K562 (cell line): Measurements from ENCODE around the gene STAB2. TPM values are rescaled to one million over a fixed set of nuclear protein-coding genes. Genes with fewer than 3 reads are reported as not detected.

Experiments used
- ATAC-seq: fragments of 200-7000 bp; cut with Tn5 transposase; 3 replicates; pipeline ENCODE4 v1.9.1; 2020; ENCODE audit warnings: moderate library complexity
- BruUV-seq: library from RNA; stranded (reverse); fragments of 400-500 nt; replicated peaks from 2 replicates; lab custom pipeline; 2021; lab: Mats Ljungman, UMichigan
- CTCF ChIA-PET: fragments of 300-600 bp; formaldehyde crosslinking; extraction: SDS; loops from one replicate; lab custom pipeline; 2021; ENCODE audit warnings: low intra/inter-chr PET ratio; lab: Yijun Ruan, JAX
- POLR2A ChIA-PET: fragments of 300-600, 350-650 bp; sonication (Branson Sonifier 250); formaldehyde crosslinking; extraction: SDS; loops from one replicate; lab custom pipeline; 2021; ENCODE audit warnings: antibody characterized with exemption, inconsistent platforms; lab: Yijun Ruan, JAX
- DNase-seq, 4 experiments: peaks; one replicate each; pipeline versions ENCODE4 v3.0.0 to v3.0.0-alpha.2; 2011 to 2018; ENCODE audit warnings: low spot score in 3 of 4, mixed read lengths in 3 of 4; ENCODE audit errors: extremely low read depth in 1 of 4
- FAIRE-seq: peaks from 2 replicates; lab custom pipeline; 2011; peaks lifted over from hg19 to GRCh38; lab: Jason Lieb, UNC
- H2AFZ ChIP-seq: 2 replicates; pipeline ENCODE4 v1.6.0; 2011; ENCODE audit warnings: low read depth, low read length, control low read depth, inconsistent platforms
- H3K27ac ChIP-seq: fragments of 200-600 bp; 3 replicates; pipeline ENCODE4 v1.8.0; 2011; ENCODE audit warnings: low read depth, mild to moderate bottlenecking, control low read depth, inconsistent platforms, low read length, moderate library complexity, mixed read lengths; ENCODE audit errors: extremely low read depth
- H3K27me3 ChIP-seq, 2 experiments: fragments of 300-600 bp in 1 of 2; 2 replicates in 1 of 2; 3 replicates in 1 of 2; pipeline versions ENCODE4 v1.6.0 to v1.8.0; 2011; ENCODE audit warnings: inconsistent platforms in 2 of 2, low read length in 2 of 2, mild to moderate bottlenecking in 1 of 2, mixed read lengths in 1 of 2, moderate library complexity in 1 of 2; ENCODE audit not compliant: control insufficient read depth in 2 of 2, insufficient read depth in 2 of 2
- H3K36me3 ChIP-seq: fragments of 300-600 bp; 3 replicates; pipeline ENCODE4 v1.8.0; 2011; ENCODE audit warnings: mild to moderate bottlenecking, low read length, inconsistent platforms; ENCODE audit not compliant: control insufficient read depth, insufficient read depth
- H3K4me1 ChIP-seq, 2 experiments: fragments of 200-600 bp in 1 of 2; replicated peaks in 1 of 2; 2 replicates in 1 of 2; 3 replicates in 1 of 2; pipeline versions ENCODE4 v1.5.1 to v1.8.0; 2011; ENCODE audit warnings: inconsistent platforms in 2 of 2, low read length in 2 of 2, mild to moderate bottlenecking in 1 of 2, mixed read lengths in 1 of 2, moderate library complexity in 1 of 2; ENCODE audit not compliant: control insufficient read depth in 2 of 2, insufficient read depth in 2 of 2
- H3K4me2 ChIP-seq: 2 replicates; pipeline ENCODE4 v1.6.1; 2011; ENCODE audit warnings: low read length, control low read depth, inconsistent platforms, mixed read lengths; ENCODE audit not compliant: insufficient read depth
- H3K4me3 ChIP-seq: fragments of 200-600 bp; sonication (generic), shearing (Covaris generic); 2 replicates; pipeline ENCODE4 v1.5.1; 2016; ENCODE audit warnings: control low read depth, inconsistent platforms
- H3K79me2 ChIP-seq: fragments of 200-600 bp; 3 replicates; pipeline ENCODE4 v1.8.0; 2011; ENCODE audit warnings: low read length, inconsistent platforms; ENCODE audit not compliant: control insufficient read depth, insufficient read depth
- H3K9ac ChIP-seq, 2 experiments: 2 replicates each; pipeline versions ENCODE4 v1.6.0 to v1.6.1; 2011; ENCODE audit warnings: low read depth in 2 of 2, low read length in 2 of 2, control low read depth in 1 of 2, inconsistent platforms in 1 of 2, mild to moderate bottlenecking in 1 of 2, mixed read lengths in 1 of 2; ENCODE audit not compliant: insufficient read depth in 1 of 2
- H3K9me1 ChIP-seq: one replicate; pipeline ENCODE4 v1.6.0; 2011; ENCODE audit warnings: inconsistent platforms, mild to moderate bottlenecking, low read length, moderate library complexity; ENCODE audit not compliant: control insufficient read depth, insufficient read depth
- H3K9me3 ChIP-seq: replicated peaks from 2 replicates; pipeline ENCODE4 v1.5.1; 2011; ENCODE audit warnings: low read depth, low read length, inconsistent platforms; ENCODE audit not compliant: control insufficient read depth, insufficient read depth
- H4K20me1 ChIP-seq: replicated peaks from 2 replicates; pipeline ENCODE4 v1.6.1; 2011; ENCODE audit warnings: low read length, inconsistent platforms, mixed read lengths; ENCODE audit not compliant: control insufficient read depth, insufficient read depth
- CEBPB ChIP-seq: fragments of 450-650 bp; IDR thresholded peaks from 2 replicates; pipeline ENCODE4 v1.6.1; 2016; ENCODE audit warnings: missing genetic modification characterization, missing compliant biosample characterization
- CHD1 ChIP-seq: fragments of 200-600 bp; sonication (generic); IDR thresholded peaks from one replicate; pipeline ENCODE4 v1.6.1; 2012; ENCODE audit warnings: mild to moderate bottlenecking, moderate library complexity, low read length, inconsistent platforms
- ETV5 ChIP-seq: sonication (generic); formaldehyde crosslinking; IDR thresholded peaks from 2 replicates; pipeline ENCODE4 v1.4.0; 2020; ENCODE audit warnings: low read depth, mild to moderate bottlenecking, missing genetic modification reagents
- KDM2B ChIP-seq: fragments of 250-450 bp; sonication (Bioruptor Pico); IDR thresholded peaks from 2 replicates; pipeline ENCODE4 v1.8.0; 2021; ENCODE audit warnings: mild to moderate bottlenecking, moderate library complexity
- KLF16 ChIP-seq: IDR thresholded peaks from 2 replicates; pipeline ENCODE4 v1.6.1; 2016; ENCODE audit warnings: antibody characterized with exemption
- MIER1 ChIP-seq: fragments of 450-650 bp; IDR thresholded peaks from 2 replicates; pipeline ENCODE4 v1.6.1; 2016; ENCODE audit warnings: antibody characterized with exemption, mild to moderate bottlenecking, low read depth
- MLLT1 ChIP-seq, 2 experiments: fragments of 450-650 bp; IDR thresholded peaks; 2 replicates each; pipeline ENCODE4 v1.6.1; 2016
- NFRKB ChIP-seq: fragments of 450-650 bp; IDR thresholded peaks from 2 replicates; pipeline ENCODE4 v1.6.1; 2016; ENCODE audit warnings: low read depth
- PRDM10 ChIP-seq: fragments of 450-650 bp; IDR thresholded peaks from 2 replicates; pipeline ENCODE4 v1.6.1; 2018; ENCODE audit not compliant: partially characterized antibody
- RB1 ChIP-seq: fragments of 450-650 bp; IDR thresholded peaks from 2 replicates; pipeline ENCODE4 v1.6.1; 2017; ENCODE audit warnings: low read depth, mild to moderate bottlenecking
- RBBP5 ChIP-seq: fragments of 200-600 bp; sonication (generic); IDR thresholded peaks from 2 replicates; pipeline ENCODE4 v1.6.1; 2012; ENCODE audit warnings: borderline replicate concordance, mild to moderate bottlenecking, low read length, control low read depth, inconsistent platforms; ENCODE audit not compliant: insufficient read depth, poor library complexity, severe bottlenecking
- SRSF7 ChIP-seq: fragments of 200-400 bp; formaldehyde crosslinking; optimal IDR thresholded peaks from 2 replicates; pipeline ENCODE3; 2017; ENCODE audit warnings: mild to moderate bottlenecking, low read depth, low read length
- TAF15 ChIP-seq: fragments of 200-400 bp; formaldehyde crosslinking; IDR thresholded peaks from 2 replicates; pipeline ENCODE4 v1.6.1; 2017; ENCODE audit warnings: mild to moderate bottlenecking, low read depth, low read length, moderate library complexity
- ZNF197 ChIP-seq: fragments of 200-800 bp; sonication (Bioruptor generic); IDR thresholded peaks from 2 replicates; pipeline ENCODE4 v1.6.1; 2016; ENCODE audit warnings: low read depth, missing genetic modification characterization, missing compliant biosample characterization
- ZNF212 ChIP-seq: fragments of 450-650 bp; formaldehyde crosslinking; IDR thresholded peaks from 2 replicates; pipeline ENCODE4 v1.4.0; 2020; ENCODE audit warnings: mild to moderate bottlenecking
- ZNF239 ChIP-seq: fragments of 250-450 bp; sonication (Bioruptor Pico); IDR thresholded peaks from 2 replicates; pipeline ENCODE4 v1.4.0; 2020; ENCODE audit warnings: mild to moderate bottlenecking
- WGBS: fragments of 100-300 bp; shearing (Covaris generic); methylation state at CpG from one replicate; pipeline ENCODE4 v1.1.6; 2016; ENCODE audit warnings: low coverage, mixed read lengths; ENCODE audit not compliant: insufficient coverage; ENCODE audit errors: missing lambda C conversion rate; 5-methylcytosine and 5-hydroxymethylcytosine counted together
- in situ Hi-C: fragments of 300-500 bp; cut with MboI; formaldehyde crosslinking; loops from 4 replicates; pipeline ENCODE4 v1.15.0; 2018; ENCODE audit warnings: inconsistent platforms, mixed read lengths
- intact Hi-C: fragments of 100-400 bp; cut with micrococcal nuclease; formaldehyde crosslinking; loops from 2 replicates; pipeline ENCODE4 v1.14.2; 2022
- polyA plus RNA-seq, 8 experiments: library from polyadenylated mRNA; depleted of rRNA in 4 of 8; stranded (reverse) in 5 of 8; unstranded in 3 of 8; fragments of >200 nt; fragmentation: Nextera tagmentation in 2 of 8; fragmentation: Illumina TruSeq in 1 of 8; extraction: Ambion mirVana in 2 of 8; extraction: Trizol in 1 of 8; gene quantifications; 2 replicates each; pipeline versions ENCODE4 v1.2.1 to v1.2.3, GENCODE V29; 2011 to 2014; ENCODE audit warnings: inconsistent platforms in 1 of 8, missing spikeins in 1 of 8
- total RNA-seq, 7 experiments: library from RNA; depleted of rRNA in 6 of 7; stranded (reverse); fragments of >200 nt in 6 of 7; fragmentation: Illumina TruSeq in 2 of 7; extraction: Trizol in 2 of 7; gene quantifications; 2 replicates each; pipeline versions ENCODE4 v1.2.1 to v1.2.3, GENCODE V29; 2011 to 2021; ENCODE audit warnings: low replicate concordance in 1 of 7

STAB2 gene
- total and polyA plus RNA-seq, 9 of the 15 experiments (the other 6 are each of a cell fraction or from before 2014, with no cell fraction given): 0.10 TPM; not detected in 8

GRCh38 chr12:103542078-103542477 is 45.0 kb upstream of the STAB2 start:
- TF ChIP-seq CHD1 (no peak), ETV5 (CRISPR knock-in tag) (no peak), NFRKB (no peak), RBBP5 (no peak), MIER1 (no peak), KLF16 (no peak), ZNF239 (CRISPR knock-in tag) (no peak), CEBPB (tag) (no peak), PRDM10 (no peak), ZNF197 (CRISPR knock-in tag) (no peak), ZNF212 (no peak), KDM2B (CRISPR knock-in tag) (no peak), RB1 (no peak), TAF15 (no peak), MLLT1 (IDR thresholded peaks at IDR 0.05) (no peak), SRSF7 (no peak)
- intact Hi-C loops (loop anchor here (10.0 kb wide), 1 partner anchor 1607 kb away; no protein-coding TSS in a partner anchor), in situ Hi-C loops (no loop called here)
- no peaks in the 10 kb centered on the region for H3K36me3 ChIP-seq
- no peak overlapping the region for H3K4me2 ChIP-seq
- FAIRE-seq (no peak), DNase-seq (no peak), ATAC-seq (no peak)
- WGBS: 0% methylated on average over 3 of the region's 3 CpGs
- CTCF ChIA-PET: no interaction called here
- H3K9me3 ChIP-seq: no peaks in the 10 kb centered on the region
- no peaks in the 10 kb centered on the region for H4K20me1 ChIP-seq
- no peaks in the 10 kb centered on the region for H3K27me3 ChIP-seq
- no peaks in the 10 kb centered on the region for H3K9me1 ChIP-seq
- no peak overlapping the region for H3K27ac ChIP-seq
- H3K9ac ChIP-seq: no peak overlapping the region
- no peak overlapping the region for H2AFZ ChIP-seq
- POLR2A ChIA-PET: interaction anchor here (0.7 to 0.9 kb wide), 3 partner anchors 12 to 181 kb away, joined by 3 to 4 read pairs (median 3); no protein-coding TSS in a partner anchor
- no peak overlapping the region for H3K4me3 ChIP-seq
- H3K4me1 ChIP-seq: no peaks in the 10 kb centered on the region
- H3K79me2 ChIP-seq: no peaks in the 10 kb centered on the region
- no TSS peak for BruUV-seq
